HEK293T (cell line): ENCODE results near the gene FBLN7.
"Not testable (repeated sequence)": the region's sequence is repeated elsewhere in the genome, so short reads cannot be mapped to it uniquely, and the experiment has no call there.

Experiments used
- CTCF ChIA-PET: fragments of 350-600 bp; formaldehyde crosslinking; extraction: SDS; loops from one replicate; lab custom pipeline; 2021; ENCODE audit warnings: antibody characterized with exemption, inconsistent platforms; lab: Yijun Ruan, JAX
- POLR2A ChIA-PET: fragments of 350-600 bp; formaldehyde crosslinking; extraction: SDS; loops from one replicate; lab custom pipeline; 2020; ENCODE audit warnings: antibody characterized with exemption, inconsistent platforms; lab: Yijun Ruan, JAX
- DNase-seq: peaks from one replicate; pipeline ENCODE4 v3.0.0; 2012; ENCODE audit warnings: mixed read lengths; ENCODE audit errors: extremely low spot score
- ARNT ChIP-seq: fragments of 450-650 bp; IDR thresholded peaks from 2 replicates; pipeline ENCODE4 v1.6.1; 2017; ENCODE audit warnings: mild to moderate bottlenecking
- BHLHE40 ChIP-seq: fragments of 450-650 bp; IDR thresholded peaks from 2 replicates; pipeline ENCODE4 v1.6.1; 2016; ENCODE audit warnings: mild to moderate bottlenecking, moderate library complexity, borderline replicate concordance
- CTBP1 ChIP-seq: fragments of 450-650 bp; IDR thresholded peaks from 2 replicates; pipeline ENCODE4 v1.6.1; 2016; ENCODE audit warnings: borderline replicate concordance
- ELF4 ChIP-seq: fragments of 450-650 bp; IDR thresholded peaks from 2 replicates; pipeline ENCODE4 v1.6.1; 2017; ENCODE audit warnings: antibody characterized with exemption
- FOXA1 ChIP-seq: fragments of 450-650 bp; IDR thresholded peaks from 2 replicates; pipeline ENCODE4 v1.6.1; 2016; ENCODE audit warnings: mild to moderate bottlenecking
- FOXK2 ChIP-seq: fragments of 450-650 bp; IDR thresholded peaks from 2 replicates; pipeline ENCODE4 v1.6.1; 2016; ENCODE audit warnings: mild to moderate bottlenecking
- FOXM1 ChIP-seq: fragments of 450-650 bp; IDR thresholded peaks from 2 replicates; pipeline ENCODE4 v1.6.1; 2017; ENCODE audit warnings: mild to moderate bottlenecking, borderline replicate concordance
- HDGF ChIP-seq: fragments of 450-650 bp; IDR thresholded peaks from 2 replicates; pipeline ENCODE4 v1.6.1; 2017; ENCODE audit warnings: antibody characterized with exemption, borderline replicate concordance
- L3MBTL2 ChIP-seq: fragments of 450-650 bp; conservative IDR thresholded peaks from 2 replicates; pipeline ENCODE4 v1.6.1; 2016; ENCODE audit warnings: mild to moderate bottlenecking
- LEF1 ChIP-seq: fragments of 450-650 bp; IDR thresholded peaks from 2 replicates; pipeline ENCODE4 v1.6.1; 2017; ENCODE audit warnings: mild to moderate bottlenecking, borderline replicate concordance
- NFRKB ChIP-seq: fragments of 450-650 bp; IDR thresholded peaks from 2 replicates; pipeline ENCODE4 v1.6.1; 2016; ENCODE audit warnings: mild to moderate bottlenecking, moderate library complexity
- SP1 ChIP-seq: fragments of 450-650 bp; IDR thresholded peaks from 2 replicates; pipeline ENCODE4 v1.6.1; 2017
- SUZ12 ChIP-seq: fragments of 450-650 bp; IDR thresholded peaks from 2 replicates; pipeline ENCODE4 v1.6.1; 2016; ENCODE audit warnings: mild to moderate bottlenecking
- TARDBP ChIP-seq: fragments of 450-650 bp; IDR thresholded peaks from 2 replicates; pipeline ENCODE4 v1.6.1; 2016
- ZNF384 ChIP-seq: fragments of 450-650 bp; IDR thresholded peaks from 2 replicates; pipeline ENCODE4 v1.6.1; 2016
- TF ChIP-seq, protein P1 (sequence below): fragments of 450-650 bp; IDR thresholded peaks from 2 replicates; pipeline ENCODE4 v1.6.1; 2016

The FBLN7 gene

DNA sequence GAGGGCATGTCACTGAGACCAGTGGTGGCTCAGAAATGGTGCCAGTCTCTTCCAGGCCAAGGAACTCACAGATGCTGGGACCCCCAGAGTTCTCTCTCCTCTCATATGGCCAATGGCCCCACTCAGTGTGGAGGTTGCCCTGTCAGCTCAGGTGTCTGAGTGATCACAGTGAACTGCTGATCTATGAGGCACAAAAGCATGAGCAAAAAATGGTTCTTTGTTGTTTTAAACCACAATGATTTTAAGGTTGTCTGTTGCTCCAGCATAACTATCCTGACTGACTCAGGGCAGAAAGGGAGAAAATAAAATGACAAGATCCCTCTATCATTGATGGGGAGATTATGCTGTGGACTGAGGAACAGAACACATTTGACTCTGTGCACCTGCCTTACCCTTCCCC lies 57.8 kb downstream of the FBLN7 start:
- POLR2A ChIA-PET: no interaction called here
- CTCF ChIA-PET: no interaction called here
- no peak for TF ChIP-seq BHLHE40
- TF ChIP-seq, protein P1, sequence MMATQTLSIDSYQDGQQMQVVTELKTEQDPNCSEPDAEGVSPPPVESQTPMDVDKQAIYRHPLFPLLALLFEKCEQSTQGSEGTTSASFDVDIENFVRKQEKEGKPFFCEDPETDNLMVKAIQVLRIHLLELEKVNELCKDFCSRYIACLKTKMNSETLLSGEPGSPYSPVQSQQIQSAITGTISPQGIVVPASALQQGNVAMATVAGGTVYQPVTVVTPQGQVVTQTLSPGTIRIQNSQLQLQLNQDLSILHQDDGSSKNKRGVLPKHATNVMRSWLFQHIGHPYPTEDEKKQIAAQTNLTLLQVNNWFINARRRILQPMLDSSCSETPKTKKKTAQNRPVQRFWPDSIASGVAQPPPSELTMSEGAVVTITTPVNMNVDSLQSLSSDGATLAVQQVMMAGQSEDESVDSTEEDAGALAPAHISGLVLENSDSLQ: no peak
- no peak for TF ChIP-seq NFRKB
- TF ChIP-seq L3MBTL2: no peak
- TF ChIP-seq SP1: no peak
- DNase-seq: no peak

DNA sequence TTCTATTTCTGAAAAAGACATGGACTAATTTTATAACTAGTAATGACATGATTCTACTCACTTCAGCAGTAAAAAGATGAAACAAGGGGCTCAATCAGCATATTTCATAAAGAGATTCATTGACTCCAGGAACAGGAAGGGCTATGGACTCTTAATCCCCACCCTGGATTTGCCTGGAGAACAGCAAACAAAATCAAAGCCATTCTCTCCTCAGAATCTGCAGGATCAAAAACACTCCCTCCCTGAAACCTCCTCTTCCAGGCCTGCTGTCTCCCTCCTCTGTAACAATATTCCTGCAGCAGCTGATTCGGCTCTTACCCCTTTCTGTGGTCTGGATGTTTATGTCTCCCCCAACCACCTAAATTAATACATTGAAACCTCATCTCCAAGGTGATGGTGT lies 59.7 kb downstream of the FBLN7 start:
- no peak for DNase-seq
- TF ChIP-seq FOXK2 (no peak), TARDBP (no peak), SUZ12 (no peak), ZNF384 (no peak), SP1 (no peak), ELF4 (no peak), LEF1 (no peak), L3MBTL2 (no peak), ARNT (no peak), FOXA1 (no peak), HDGF (no peak), NFRKB (no peak), CTBP1 (no peak)
- TF ChIP-seq, protein P1: no peak
- CTCF ChIA-PET: no interaction called here
- POLR2A ChIA-PET: no interaction called here

DNA sequence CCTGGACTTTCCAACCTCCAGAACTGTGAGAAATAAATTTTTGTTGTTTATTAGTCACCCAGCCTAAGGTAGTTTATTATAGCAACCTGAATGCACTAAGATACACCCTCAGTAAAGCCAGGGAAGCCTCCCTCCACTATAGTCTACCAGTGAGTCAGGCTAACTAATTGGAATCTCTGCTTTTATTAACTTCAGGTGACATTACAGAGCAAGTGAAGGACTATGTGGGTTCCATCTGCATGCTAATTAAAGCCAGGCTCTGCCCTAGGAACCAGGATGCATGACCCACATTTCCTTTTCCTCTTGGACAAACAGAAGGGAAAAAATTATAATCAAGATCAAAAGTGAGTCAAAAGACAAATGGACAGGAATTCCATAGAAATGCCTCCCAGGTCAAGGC lies 60.6 kb downstream of the FBLN7 start:
- POLR2A ChIA-PET: no interaction called here
- TF ChIP-seq, protein P1: no peak
- TF ChIP-seq CTBP1 (no peak), HDGF (no peak), FOXM1 (no peak), NFRKB (no peak), SUZ12 (no peak), SP1 (no peak), TARDBP (no peak), ZNF384 (no peak), L3MBTL2 (no peak), LEF1 (no peak), BHLHE40 (no peak), FOXK2 (no peak), FOXA1 (no peak)
- CTCF ChIA-PET: no interaction called here
- no peak for DNase-seq

DNA sequence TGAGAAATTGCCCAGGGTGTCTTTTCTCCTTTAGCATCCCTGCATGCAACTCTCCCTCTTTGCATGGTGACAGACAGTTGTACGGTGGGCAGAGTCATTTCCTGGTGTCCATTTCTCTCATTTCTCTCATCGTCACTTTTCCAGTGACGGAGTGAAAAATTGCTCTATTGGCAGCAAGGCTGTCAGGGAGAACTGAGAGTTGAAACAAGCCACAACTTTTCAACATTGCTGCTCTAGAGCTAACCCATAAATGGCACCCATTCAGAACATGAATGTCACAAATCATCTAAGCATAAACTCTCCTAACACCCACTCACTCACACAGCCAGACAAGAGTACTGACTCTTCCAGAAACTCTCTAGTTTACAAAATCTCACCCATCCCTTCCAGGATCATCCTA lies 61.0 kb downstream of the FBLN7 start:
- TF ChIP-seq SP1: no peak
- no peak for TF ChIP-seq L3MBTL2
- no peak for TF ChIP-seq ARNT
- no peak for TF ChIP-seq HDGF
- TF ChIP-seq ZNF384: no peak
- no peak for TF ChIP-seq LEF1
- TF ChIP-seq, protein P1: no peak
- no peak for TF ChIP-seq ELF4
- TF ChIP-seq SUZ12: no peak
- TF ChIP-seq CTBP1: no peak
- no peak for TF ChIP-seq NFRKB
- TF ChIP-seq TARDBP: no peak
- no peak for TF ChIP-seq FOXM1
- no peak for TF ChIP-seq FOXK2
- POLR2A ChIA-PET: no interaction called here
- CTCF ChIA-PET: no interaction called here

DNA sequence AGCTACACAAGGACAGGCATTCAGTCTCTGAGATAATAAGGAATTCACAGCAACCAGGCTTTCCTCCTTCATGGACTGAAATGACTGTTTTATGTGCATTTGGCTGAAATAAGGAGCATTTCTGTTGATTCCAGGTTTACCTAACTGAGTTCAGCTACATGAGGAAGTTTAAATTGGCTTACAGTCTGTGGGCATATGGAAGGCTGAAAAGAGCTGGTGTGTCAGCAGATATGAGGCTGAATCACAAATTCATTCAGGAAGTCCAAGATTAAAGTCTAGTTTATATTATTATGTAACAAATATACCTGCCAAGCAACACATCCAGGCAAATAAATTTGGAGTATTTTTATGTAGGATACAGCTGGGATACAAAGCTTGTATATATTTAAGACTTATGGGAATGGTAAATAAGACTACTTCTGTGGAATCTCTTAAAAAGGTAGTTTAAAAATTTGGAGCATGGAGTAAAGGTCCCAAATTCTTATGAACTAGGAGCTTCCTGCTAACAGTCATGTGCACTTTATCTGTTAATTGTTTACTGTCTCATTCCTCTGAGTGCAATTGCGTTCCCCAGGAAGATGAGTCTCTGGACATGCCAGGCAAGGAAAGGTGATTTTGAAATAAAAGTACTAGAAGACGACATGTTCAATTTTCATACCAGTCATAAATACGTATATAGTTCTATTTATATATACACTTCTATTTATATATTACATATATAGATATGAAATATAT lies 63.7 kb downstream of the FBLN7 start:
- no peak for TF ChIP-seq HDGF
- no peak for TF ChIP-seq ARNT
- TF ChIP-seq FOXA1: no peak
- no peak for TF ChIP-seq NFRKB
- no peak for TF ChIP-seq FOXM1
- TF ChIP-seq L3MBTL2: no peak
- no peak for TF ChIP-seq TARDBP
- TF ChIP-seq BHLHE40: no peak
- TF ChIP-seq SUZ12: no peak
- ChIA-PET CTCF (no interaction called here), POLR2A (no interaction called here)
- no peak for DNase-seq

More for the DNA sequence above, 61.0 kb downstream of the FBLN7 start:
- no peak for DNase-seq

DNA sequence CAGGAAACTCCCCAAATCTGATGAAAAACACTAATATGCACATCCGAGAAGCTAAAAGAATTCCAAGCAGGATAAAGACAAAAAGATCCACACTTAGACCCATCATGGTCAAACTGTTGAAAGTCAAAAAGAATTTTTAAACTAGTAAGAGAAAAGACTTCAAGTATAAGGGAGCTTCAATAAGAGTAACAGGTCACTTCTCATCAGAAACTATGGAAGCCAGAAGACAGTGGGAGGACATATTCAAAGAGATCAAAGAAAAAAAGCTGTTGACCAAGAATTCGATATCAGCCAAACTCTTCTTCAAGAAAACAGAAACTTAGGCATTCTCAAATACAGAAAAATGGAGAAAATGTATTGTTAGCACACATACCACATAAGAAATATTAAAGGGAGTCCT lies 66.2 kb downstream of the FBLN7 start:
- CTCF ChIA-PET: no interaction called here
- POLR2A ChIA-PET: no interaction called here
- DNase-seq: no peak
- peak; percentile 83 for TF ChIP-seq LEF1
- no peak for TF ChIP-seq L3MBTL2
- no peak for TF ChIP-seq NFRKB

DNA sequence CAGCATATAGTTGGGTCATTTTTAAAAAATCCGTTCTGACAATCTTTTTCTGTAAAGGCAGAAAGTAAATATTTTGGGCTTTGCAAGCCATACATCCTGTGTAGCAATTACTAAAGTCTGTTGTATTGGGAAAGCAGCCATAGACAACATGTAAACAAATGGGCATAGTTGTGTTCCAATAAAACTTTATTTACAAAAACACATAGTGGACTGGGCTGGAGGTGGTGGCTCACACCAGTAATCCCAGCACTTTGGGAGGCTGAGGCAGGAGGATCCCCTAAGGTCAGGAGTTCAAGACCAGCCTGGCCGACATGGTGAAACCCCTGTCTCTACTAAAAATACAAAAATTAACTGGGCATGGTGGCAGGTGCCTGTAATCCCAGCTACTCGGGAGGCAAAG lies 69.7 kb downstream of the FBLN7 start:
- CTCF ChIA-PET, DNase-seq, POLR2A ChIA-PET: not testable (repeated sequence)
